GM12878 (cell line): ENCODE results near the gene UBALD2. TPM values are rescaled to one million over a fixed set of nuclear protein-coding genes. Genes with fewer than 3 reads are reported as not detected.

ENCODE experiments used
- BHLHE40 ChIP-seq, 2 experiments: fragments of 450-650 bp in 1 of 2; IDR thresholded peaks; 2 replicates each; pipeline ENCODE4 v1.6.1; 2011 to 2017; ENCODE audit warnings: low read depth in 2 of 2, borderline replicate concordance in 1 of 2, improper control_type of control experiment in 1 of 2, low read length in 1 of 2, mild to moderate bottlenecking in 1 of 2
- CEBPB ChIP-seq, 2 experiments: fragments of 150-350 bp in 1 of 2; IDR thresholded peaks; 2 replicates each; pipeline ENCODE4 v1.6.1; 2012 to 2014; ENCODE audit warnings: low read depth in 2 of 2, low read length in 2 of 2, borderline replicate concordance in 1 of 2, inconsistent platforms in 1 of 2
- EGR1 ChIP-seq, 2 experiments: IDR thresholded peaks; 1 replicate in 1 of 2; 2 replicates in 1 of 2; pipeline ENCODE4 v1.6.1; 2011 to 2012; ENCODE audit warnings: low read depth in 2 of 2, low read length in 2 of 2, borderline replicate concordance in 1 of 2, mild to moderate bottlenecking in 1 of 2, moderate library complexity in 1 of 2
- ESRRA ChIP-seq: IDR thresholded peaks from 2 replicates; pipeline ENCODE4 v1.6.1; 2012; ENCODE audit warnings: mild to moderate bottlenecking, low read length, improper control_type of control experiment
- FOS ChIP-seq: IDR thresholded peaks from 3 replicates; pipeline ENCODE4 v1.6.1; 2011; ENCODE audit warnings: borderline replicate concordance; ENCODE audit not compliant: insufficient read length; ENCODE audit errors: extremely low read depth
- FOXK2 ChIP-seq: fragments of 450-650 bp; IDR thresholded peaks from 2 replicates; pipeline ENCODE4 v1.6.1; 2017; ENCODE audit warnings: mild to moderate bottlenecking, moderate library complexity
- HDAC2 ChIP-seq: fragments of 200-600 bp; sonication (generic); IDR thresholded peaks from 2 replicates; pipeline ENCODE4 v1.6.1; 2017
- LARP7 ChIP-seq: fragments of 450-650 bp; IDR thresholded peaks from 2 replicates; pipeline ENCODE4 v1.6.1; 2017; ENCODE audit warnings: mild to moderate bottlenecking
- MTA2 ChIP-seq: fragments of 450-650 bp; IDR thresholded peaks from 2 replicates; pipeline ENCODE4 v1.6.1; 2016; ENCODE audit warnings: low read depth, mild to moderate bottlenecking, moderate library complexity
- NR2C1 ChIP-seq: fragments of 450-650 bp; IDR thresholded peaks from 2 replicates; pipeline ENCODE4 v1.6.1; 2017; ENCODE audit warnings: antibody characterized with exemption, mild to moderate bottlenecking, moderate library complexity
- POLR2A ChIP-seq: IDR thresholded peaks from 2 replicates; pipeline ENCODE4 v1.6.1; 2011; ENCODE audit warnings: low read depth, mild to moderate bottlenecking, low read length
- POLR2AphosphoS2 ChIP-seq: IDR thresholded peaks from 2 replicates; pipeline ENCODE4 v1.6.1; 2011; ENCODE audit warnings: low read depth, mild to moderate bottlenecking, low read length, improper control_type of control experiment, moderate library complexity
- POU2F2 ChIP-seq: IDR thresholded peaks from 3 replicates; pipeline ENCODE4 v1.6.1; 2011; ENCODE audit warnings: low read depth, mild to moderate bottlenecking, low read length, borderline replicate concordance
- TBL1XR1 ChIP-seq: IDR thresholded peaks from 2 replicates; pipeline ENCODE4 v1.6.1; 2012; ENCODE audit warnings: low read depth, low read length, improper control_type of control experiment
- TCF12 ChIP-seq: IDR thresholded peaks from 2 replicates; pipeline ENCODE4 v1.6.1; 2011; ENCODE audit warnings: low read depth, mild to moderate bottlenecking, low read length
- TCF3 ChIP-seq: IDR thresholded peaks from 2 replicates; pipeline ENCODE4 v1.6.1; 2012; ENCODE audit warnings: low read depth, mild to moderate bottlenecking, low read length, borderline replicate concordance; ENCODE audit not compliant: insufficient read depth
- YY1 ChIP-seq: IDR thresholded peaks from 2 replicates; pipeline ENCODE4 v1.6.1; 2011; ENCODE audit warnings: low read depth, mild to moderate bottlenecking, low read length
- polyA plus RNA-seq, 11 experiments: library from polyadenylated mRNA; depleted of rRNA in 4 of 11; unstranded in 6 of 11; stranded (reverse) in 5 of 11; fragments of >200 nt; fragmentation: Nextera tagmentation in 4 of 11; fragmentation: Illumina TruSeq in 1 of 11; extraction: Ambion mirVana in 4 of 11; extraction: Trizol in 1 of 11; gene quantifications; 1 replicate in 1 of 11; 2 replicates in 10 of 11; pipeline versions ENCODE4 v1.2.1 to v1.2.3, GENCODE V29; 2011 to 2016; ENCODE audit warnings: inconsistent platforms in 2 of 11, missing spikeins in 2 of 11, low read depth in 1 of 11
- total RNA-seq, 4 experiments: library from RNA; depleted of rRNA in 3 of 4; stranded (reverse); fragments of >200 nt in 3 of 4; fragmentation: Illumina TruSeq in 1 of 4; extraction: Trizol in 1 of 4; gene quantifications; 2 replicates each; pipeline versions ENCODE4 v1.2.1 to v1.2.3, GENCODE V29; 2013 to 2021
- TF ChIP-seq, protein P1 (sequence below): IDR thresholded peaks from 2 replicates; pipeline ENCODE4 v1.6.1; 2012; ENCODE audit warnings: improper control_type of control experiment, low read depth, low read length; ENCODE audit not compliant: insufficient replicate concordance
- TF ChIP-seq, protein P2 (sequence below): IDR thresholded peaks from 2 replicates; pipeline ENCODE4 v1.6.1; 2011; ENCODE audit warnings: low read depth, low read length, improper control_type of control experiment, borderline replicate concordance
- TF ChIP-seq, protein P3 (sequence below): IDR thresholded peaks from 2 replicates; pipeline ENCODE4 v1.6.1; 2011; ENCODE audit warnings: borderline replicate concordance, low read depth, mild to moderate bottlenecking, moderate library complexity, mixed read lengths, low read length; ENCODE audit not compliant: insufficient read depth; ENCODE audit errors: extremely low read length
- TF ChIP-seq, protein P4 (sequence below): fragments of 450-650 bp; IDR thresholded peaks from 2 replicates; pipeline ENCODE4 v1.6.1; 2016; ENCODE audit warnings: mild to moderate bottlenecking

UBALD2 gene
- total and polyA plus RNA-seq, 10 of the 15 experiments (the other 5 are each of a cell fraction or from before 2014, with no cell fraction given), result 2.8 to 165 (median 20.6) TPM

DNA sequence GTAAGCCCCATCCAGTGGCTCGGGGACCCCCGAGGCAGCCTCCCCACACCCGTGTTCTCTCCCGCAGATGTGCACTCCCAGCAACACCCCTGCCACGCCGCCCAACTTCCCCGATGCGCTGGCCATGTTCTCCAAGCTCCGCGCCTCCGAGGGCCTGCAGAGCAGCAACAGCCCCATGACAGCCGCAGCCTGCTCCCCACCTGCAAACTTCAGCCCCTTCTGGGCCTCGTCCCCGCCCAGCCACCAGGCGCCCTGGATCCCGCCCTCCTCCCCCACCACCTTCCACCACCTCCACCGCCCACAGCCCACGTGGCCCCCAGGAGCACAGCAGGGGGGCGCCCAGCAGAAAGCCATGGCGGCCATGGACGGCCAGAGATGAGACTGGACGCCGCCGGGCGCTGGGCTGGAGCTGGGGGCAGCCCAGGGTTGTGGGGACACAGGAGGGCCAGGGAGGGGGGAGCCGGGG lies 5.0 kb downstream of the UBALD2 start (continued):
- TF ChIP-seq, protein P1, sequence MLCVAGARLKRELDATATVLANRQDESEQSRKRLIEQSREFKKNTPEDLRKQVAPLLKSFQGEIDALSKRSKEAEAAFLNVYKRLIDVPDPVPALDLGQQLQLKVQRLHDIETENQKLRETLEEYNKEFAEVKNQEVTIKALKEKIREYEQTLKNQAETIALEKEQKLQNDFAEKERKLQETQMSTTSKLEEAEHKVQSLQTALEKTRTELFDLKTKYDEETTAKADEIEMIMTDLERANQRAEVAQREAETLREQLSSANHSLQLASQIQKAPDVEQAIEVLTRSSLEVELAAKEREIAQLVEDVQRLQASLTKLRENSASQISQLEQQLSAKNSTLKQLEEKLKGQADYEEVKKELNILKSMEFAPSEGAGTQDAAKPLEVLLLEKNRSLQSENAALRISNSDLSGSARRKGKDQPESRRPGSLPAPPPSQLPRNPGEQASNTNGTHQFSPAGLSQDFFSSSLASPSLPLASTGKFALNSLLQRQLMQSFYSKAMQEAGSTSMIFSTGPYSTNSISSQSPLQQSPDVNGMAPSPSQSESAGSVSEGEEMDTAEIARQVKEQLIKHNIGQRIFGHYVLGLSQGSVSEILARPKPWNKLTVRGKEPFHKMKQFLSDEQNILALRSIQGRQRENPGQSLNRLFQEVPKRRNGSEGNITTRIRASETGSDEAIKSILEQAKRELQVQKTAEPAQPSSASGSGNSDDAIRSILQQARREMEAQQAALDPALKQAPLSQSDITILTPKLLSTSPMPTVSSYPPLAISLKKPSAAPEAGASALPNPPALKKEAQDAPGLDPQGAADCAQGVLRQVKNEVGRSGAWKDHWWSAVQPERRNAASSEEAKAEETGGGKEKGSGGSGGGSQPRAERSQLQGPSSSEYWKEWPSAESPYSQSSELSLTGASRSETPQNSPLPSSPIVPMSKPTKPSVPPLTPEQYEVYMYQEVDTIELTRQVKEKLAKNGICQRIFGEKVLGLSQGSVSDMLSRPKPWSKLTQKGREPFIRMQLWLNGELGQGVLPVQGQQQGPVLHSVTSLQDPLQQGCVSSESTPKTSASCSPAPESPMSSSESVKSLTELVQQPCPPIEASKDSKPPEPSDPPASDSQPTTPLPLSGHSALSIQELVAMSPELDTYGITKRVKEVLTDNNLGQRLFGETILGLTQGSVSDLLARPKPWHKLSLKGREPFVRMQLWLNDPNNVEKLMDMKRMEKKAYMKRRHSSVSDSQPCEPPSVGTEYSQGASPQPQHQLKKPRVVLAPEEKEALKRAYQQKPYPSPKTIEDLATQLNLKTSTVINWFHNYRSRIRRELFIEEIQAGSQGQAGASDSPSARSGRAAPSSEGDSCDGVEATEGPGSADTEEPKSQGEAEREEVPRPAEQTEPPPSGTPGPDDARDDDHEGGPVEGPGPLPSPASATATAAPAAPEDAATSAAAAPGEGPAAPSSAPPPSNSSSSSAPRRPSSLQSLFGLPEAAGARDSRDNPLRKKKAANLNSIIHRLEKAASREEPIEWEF, result no peak
- TF ChIP-seq FOS (no peak), TCF3 (no peak), LARP7 (no peak), EGR1 (IDR thresholded peaks at IDR 0.05; ENCODE audit: borderline replicate concordance in 1 of 2, low read depth in 2 of 2, low read length in 2 of 2) (peak in 1 of 2 experiments; percentile 63; a peak in 2 of 3 replicates), NR2C1 (no peak), HDAC2 (no peak), FOXK2 (no peak), CEBPB (IDR thresholded peaks at IDR 0.05; ENCODE audit: borderline replicate concordance in 1 of 2, low read depth in 2 of 2, low read length in 2 of 2) (no peak), POLR2A (peak; percentile 70), ESRRA (no peak), MTA2 (no peak), TBL1XR1 (no peak), TCF12 (0 out of 2 replicates have a peak, but pooled peaks have one; percentile 23), POLR2AphosphoS2 (peak; percentile 3; the same call in 1 of the 2 replicates), YY1 (peak; percentile 87), BHLHE40 (IDR thresholded peaks at IDR 0.05; ENCODE audit: borderline replicate concordance in 1 of 2, low read depth in 2 of 2, low read length in 1 of 2) (0 out of 4 replicates have a peak, but pooled peaks of 1 of the 2 experiments have one; percentile 14), POU2F2 (0 out of 3 replicates have a peak, but pooled peaks have one; percentile 12)
- TF ChIP-seq, protein P2, sequence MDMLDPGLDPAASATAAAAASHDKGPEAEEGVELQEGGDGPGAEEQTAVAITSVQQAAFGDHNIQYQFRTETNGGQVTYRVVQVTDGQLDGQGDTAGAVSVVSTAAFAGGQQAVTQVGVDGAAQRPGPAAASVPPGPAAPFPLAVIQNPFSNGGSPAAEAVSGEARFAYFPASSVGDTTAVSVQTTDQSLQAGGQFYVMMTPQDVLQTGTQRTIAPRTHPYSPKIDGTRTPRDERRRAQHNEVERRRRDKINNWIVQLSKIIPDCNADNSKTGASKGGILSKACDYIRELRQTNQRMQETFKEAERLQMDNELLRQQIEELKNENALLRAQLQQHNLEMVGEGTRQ, result peak; percentile 6; the same call in 1 of the 2 replicates
- TF ChIP-seq, protein P3, sequence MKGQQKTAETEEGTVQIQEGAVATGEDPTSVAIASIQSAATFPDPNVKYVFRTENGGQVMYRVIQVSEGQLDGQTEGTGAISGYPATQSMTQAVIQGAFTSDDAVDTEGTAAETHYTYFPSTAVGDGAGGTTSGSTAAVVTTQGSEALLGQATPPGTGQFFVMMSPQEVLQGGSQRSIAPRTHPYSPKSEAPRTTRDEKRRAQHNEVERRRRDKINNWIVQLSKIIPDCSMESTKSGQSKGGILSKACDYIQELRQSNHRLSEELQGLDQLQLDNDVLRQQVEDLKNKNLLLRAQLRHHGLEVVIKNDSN, result peak; percentile 81
- TF ChIP-seq, protein P4, sequence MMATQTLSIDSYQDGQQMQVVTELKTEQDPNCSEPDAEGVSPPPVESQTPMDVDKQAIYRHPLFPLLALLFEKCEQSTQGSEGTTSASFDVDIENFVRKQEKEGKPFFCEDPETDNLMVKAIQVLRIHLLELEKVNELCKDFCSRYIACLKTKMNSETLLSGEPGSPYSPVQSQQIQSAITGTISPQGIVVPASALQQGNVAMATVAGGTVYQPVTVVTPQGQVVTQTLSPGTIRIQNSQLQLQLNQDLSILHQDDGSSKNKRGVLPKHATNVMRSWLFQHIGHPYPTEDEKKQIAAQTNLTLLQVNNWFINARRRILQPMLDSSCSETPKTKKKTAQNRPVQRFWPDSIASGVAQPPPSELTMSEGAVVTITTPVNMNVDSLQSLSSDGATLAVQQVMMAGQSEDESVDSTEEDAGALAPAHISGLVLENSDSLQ, result no peak
